Activated T-cell treated with anti-CD3 and anti-CD28 coated beads for 4 hours (primary cell): ENCODE results near the gene CFAP90.

Experiments
- DNase-seq: peaks from one replicate; pipeline ENCODE4 v3.0.0-alpha.2; 2020

CFAP90 gene

DNA sequence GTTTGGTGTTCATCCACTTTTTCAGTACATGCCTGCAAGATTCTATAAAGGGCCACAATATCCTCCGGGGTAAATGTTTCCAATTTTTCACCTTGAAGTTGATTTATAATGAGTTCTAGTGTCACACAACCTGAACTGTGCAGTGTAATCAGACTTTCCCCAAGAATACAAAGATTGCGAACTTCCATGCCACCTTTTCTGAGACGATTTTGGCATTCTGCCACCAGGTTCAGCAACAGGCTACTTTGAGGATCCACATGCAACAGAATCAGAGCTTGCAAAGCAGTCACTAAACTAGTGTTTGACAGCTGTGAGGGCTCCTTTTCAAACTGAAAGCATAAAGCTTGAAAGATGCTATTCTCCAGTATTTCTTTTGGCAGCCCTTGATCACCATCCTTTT is 16.3 kb upstream of the CFAP90 start:
- no peak for DNase-seq

DNA sequence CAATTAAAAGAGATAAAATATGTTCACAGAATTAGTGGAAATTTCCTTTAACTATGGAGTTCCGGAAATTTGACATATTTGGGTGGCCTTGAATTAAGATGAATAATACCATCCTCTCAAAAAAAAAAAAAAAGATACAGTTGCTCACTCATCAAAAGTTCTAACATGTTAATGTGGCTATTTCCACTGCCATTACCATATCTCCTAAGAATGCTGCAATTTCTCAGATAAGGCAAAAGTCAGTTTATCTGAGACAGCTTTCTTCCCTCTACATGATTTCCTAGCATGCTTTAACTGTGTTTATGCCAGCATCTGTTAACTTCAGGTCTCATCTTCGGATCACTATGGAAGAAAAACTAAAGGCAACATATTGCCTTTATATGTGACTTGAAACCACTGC is 15.3 kb upstream of the CFAP90 start:
- no peak for DNase-seq

DNA sequence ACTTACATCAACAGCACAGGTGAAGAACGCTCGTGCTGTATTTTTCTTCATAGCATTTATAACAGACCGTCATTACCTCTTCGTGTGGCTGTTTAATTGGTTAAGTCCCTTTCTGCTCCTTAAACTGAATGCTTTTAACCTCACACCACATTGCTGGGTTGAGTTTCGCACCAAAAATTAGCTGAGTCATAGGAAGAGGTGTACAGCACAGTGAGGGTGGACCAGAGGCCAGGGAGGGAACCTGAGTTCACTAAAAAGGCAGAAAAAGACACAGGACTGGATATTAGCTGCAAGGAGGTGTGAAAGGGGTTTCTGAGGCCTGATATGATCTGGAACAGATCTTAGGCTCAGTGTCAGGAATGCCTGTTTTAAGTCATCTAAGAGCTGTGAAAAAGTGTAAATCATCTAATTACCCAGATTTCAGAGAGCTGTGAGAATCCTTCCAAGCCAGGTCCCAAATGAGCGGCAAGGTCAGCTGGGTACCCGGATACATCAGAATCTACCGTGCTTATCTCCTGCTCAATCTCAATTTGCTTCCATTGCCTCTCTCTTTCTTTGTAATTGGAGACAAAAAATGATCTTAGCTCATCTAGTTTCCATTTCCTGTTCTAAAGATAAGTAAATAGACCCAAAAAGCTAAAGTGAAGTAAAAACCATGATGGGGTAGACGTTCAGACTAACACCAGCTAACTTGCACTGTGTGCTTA is 7.1 kb upstream of the CFAP90 start:
- no peak for DNase-seq

DNA sequence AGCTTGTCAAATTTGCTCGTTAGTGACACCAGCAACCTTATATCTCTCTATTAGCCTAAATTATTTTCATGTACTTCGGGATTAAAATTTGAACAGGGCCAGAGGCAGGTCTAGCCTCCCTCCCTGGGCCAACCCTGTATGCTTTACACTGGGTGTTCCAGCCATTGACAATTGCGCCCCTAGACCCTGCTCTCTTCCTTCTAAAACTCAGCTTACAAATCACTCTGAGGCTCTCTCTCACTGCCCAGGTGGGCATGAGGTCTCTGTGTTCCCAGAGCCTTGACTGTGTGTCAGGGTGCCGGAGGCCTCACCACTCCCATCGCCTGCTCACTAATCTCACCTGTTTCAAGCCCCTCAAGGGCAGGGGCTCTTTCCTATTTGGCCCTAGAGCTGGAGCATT is 6.4 kb upstream of the CFAP90 start:
- DNase-seq, result no peak

DNA sequence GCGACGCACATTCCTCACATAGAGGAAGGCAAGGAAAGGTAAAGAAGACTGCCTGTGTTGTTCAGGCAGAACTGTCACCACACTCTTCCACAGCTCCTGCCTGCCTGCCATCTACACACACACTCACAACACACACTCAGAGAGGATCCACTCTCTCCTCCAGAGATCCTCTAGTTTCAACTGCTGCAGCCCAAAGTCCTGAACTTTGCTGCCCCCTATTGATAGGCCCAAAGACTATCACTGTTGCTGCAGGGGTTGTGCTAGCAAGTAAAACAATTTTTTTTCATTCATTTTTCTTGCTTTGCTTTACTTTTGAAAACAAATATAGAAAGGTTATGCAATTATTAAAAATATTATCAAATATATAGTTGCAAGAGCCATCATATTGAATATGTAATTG is 5.9 kb upstream of the CFAP90 start:
- DNase-seq, result no peak

DNA sequence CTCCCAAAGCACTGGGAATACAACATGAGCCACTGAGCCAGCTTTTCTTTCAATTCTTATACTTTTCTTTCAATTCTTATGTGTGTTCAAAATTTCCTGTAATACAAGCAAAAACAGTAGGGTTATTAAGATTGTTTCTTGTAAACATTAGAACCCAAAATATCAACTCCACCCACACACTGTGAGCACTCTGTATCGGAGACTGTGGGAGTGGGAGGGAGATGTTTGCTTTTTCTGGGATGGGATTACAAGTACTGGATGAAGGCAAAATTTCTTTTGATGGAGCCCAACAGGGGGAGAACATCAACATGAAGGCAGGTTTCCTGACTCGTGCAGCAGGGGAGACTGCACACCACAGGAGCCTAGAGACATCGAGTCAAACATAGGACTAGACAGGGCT is 4.7 kb upstream of the CFAP90 start:
- no peak for DNase-seq

DNA sequence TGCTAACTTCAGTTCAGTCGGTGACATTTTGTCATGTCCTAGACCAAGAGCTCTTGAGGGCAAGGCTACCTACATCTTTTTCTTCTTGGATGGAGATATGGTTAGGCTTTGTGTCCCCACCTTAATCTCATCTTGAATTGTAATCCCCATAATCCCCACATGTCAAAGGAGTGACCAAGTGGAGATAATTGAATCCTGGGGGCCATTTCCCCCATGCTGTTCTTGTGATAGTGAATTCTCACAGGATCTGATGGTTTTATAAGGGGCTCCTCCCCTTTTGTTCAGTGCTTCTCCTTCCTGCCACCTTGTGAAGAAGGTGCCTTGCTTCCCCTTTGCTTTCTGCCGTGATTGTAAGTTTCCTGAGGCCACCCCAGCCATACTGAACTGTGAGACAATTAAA is 2.1 kb upstream of the CFAP90 start:
- no peak for DNase-seq

DNA sequence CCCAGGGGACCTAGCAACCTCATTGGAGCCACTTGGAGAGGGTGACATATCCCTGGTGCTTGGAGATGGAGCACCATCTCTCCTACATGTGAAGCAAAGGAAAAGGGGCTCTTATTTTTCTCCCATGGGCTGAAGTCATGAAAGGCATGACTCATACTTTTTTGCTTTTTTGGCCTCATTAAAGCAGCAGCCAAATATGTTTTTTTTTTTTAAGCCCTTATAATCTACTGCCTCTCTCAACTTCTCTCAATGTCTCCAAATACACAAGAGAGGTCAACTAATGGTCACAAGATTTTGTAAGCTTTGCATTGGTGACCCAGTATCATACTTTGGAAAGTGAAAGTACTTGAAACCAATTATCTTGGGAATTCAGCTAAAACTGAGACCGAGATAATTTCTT is 1.6 kb upstream of the CFAP90 start:
- DNase-seq, result no peak

DNA sequence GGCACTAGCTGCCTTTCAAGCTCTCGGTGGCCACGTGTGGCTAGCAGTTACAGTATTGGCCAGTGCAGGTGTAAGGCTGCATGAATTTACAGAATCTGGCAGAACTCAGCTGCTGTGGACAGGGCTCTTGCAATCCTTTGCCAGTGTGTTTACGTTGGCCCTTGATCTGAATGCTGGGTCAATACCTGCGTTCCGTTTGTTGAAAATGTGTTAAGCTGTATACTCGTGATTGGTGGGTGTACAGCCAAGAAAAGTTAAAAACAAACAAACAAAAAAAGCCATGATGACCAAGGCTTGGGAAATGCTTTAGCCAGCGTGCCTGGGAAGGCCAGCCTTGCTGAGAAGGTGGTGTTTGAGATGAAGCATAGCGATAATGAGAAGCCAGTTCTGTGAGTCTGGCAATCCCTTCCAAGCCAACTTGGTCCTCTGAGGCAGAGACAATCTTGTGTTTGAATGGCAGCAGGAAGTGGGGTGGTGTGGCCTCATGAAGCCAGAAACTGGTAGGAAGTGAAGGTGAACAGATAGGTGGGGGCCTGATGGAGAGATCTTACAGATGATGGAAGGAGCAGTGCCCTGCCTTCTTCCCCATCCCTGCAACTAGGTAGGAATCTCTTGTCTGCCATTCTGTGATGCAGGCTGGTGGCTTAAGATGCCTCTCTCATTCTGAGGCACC is 820 bp upstream of the CFAP90 start:
- no peak for DNase-seq

DNA sequence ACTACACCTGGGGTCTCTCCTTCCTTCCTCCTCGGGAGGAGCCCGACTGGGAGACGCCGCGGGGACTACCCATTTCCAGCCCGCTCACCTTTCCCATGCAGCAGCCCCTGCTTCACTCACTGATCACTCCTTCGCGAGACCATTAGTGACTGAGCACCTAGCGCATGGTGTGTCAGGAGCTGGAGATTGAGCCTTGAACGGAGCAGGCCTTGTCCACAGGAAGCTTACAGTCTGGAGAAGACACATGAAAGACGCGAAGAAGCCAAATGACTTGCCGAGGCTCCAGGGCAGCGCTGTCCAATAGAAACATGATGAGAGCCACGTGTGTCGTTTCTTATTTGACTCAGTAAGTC is 283 bp upstream of the CFAP90 start:
- no peak for DNase-seq

DNA sequence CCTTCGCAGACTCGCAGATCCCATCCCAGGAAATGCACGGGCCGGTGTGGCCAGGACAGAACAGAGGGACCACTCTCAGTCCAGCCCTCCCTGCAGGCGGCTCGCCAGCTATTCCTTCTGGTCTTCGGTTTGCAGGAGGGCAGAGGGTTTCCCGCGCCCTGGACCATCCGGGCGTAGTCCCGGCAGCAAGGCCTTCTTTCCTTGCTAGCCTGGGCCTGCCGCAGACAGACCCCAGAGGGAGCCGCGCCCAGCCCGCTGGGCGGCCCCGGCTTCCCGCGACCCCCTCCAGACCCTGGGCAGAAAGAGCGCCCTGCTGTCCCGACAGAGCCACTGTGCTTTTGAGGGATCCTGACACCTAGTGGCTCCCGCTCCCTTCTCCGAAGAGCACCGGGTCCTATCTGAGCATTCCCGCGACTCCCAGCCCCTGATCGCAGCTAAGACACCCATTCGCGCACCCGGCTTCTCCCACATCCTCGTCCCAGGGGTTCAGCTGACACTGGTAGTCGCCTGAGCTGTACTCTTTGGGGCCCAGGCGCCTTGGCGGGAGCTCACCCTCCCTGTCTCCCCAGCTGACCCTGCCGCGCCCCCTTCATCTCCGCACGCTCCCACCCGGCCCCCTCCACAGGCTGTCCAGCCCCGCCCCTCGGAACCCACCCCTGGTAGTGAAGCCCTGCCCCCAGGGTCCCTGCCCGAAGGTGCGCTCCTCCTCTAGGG is 1.1 kb downstream of the CFAP90 start:
- DNase-seq, result no peak

DNA sequence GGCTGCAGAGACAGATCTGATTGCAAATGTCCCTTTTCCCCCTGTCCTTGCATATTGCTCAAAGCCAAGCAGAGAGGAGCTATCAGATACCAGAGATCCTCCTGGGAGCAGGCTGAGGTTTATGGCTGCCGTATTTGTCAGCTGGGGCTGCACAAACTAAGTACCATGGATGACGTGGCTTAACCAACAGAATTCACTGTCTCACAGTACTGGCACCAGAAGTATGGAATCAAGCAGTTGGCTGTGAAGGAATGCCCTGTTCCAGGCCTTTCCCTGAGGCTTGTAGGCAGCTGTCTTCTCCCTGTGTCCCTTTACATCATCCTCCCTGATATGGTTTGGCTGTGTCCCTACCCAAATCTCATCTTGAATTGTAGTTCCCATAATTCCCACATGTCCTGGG is 2.6 kb downstream of the CFAP90 start:
- DNase-seq, result no peak

DNA sequence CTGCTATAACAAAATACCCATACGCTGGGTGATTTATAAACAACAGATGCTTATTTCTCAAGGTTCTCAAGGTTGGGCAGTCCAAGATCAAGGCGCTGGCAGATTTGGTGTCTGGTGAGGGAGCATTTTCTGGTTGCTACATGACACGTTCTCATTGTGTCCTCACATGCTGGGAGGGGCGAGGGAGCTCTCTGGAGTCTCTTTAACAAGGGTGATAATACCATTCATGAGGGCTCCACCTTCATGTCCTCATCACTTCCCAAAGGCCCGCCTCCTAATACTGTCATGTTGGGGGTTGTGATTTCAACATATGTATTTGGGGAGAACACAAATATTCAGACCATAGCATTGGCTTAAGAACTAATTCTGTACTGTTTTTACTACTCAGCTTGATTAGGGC is 4.6 kb downstream of the CFAP90 start:
- DNase-seq, result no peak

DNA sequence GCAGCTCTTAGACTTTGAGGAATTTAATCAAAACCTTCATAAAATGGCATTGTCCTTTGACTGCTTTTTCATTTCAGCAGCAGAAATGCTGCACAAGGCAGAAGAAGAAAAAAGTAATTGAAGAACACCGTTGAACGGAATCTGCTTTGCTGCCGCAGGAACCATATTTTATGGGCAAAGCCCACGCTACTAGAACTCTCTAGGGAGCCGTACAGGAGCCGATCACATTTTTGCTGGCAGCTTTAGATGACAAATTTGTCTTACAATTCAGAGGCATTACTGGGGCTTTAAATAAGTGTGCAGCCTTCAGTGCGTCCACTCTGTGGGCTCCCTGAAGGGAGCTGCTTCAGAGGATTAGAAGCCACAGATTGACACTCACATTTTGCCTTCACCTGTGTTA is 5.4 kb downstream of the CFAP90 start:
- DNase-seq, result no peak

DNA sequence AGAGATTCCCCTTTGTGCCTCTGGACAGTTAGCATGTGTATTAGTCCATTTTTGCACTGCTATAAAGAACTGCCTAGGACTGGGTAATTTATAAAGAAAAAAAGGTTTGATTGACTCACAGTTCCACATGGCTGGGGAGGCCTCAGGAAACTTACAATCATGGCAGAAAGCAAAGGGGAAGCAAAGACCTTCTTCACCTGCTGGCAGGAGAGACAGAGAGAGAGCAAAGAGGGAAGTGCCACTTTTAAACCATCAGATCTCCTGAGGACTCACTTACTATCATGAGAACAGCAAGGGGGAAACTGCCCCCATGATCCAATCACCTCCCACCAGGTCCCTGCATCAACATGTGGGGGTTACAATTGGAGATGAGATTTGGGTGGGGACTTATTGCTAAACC is 6.0 kb downstream of the CFAP90 start:
- DNase-seq, result no peak

DNA sequence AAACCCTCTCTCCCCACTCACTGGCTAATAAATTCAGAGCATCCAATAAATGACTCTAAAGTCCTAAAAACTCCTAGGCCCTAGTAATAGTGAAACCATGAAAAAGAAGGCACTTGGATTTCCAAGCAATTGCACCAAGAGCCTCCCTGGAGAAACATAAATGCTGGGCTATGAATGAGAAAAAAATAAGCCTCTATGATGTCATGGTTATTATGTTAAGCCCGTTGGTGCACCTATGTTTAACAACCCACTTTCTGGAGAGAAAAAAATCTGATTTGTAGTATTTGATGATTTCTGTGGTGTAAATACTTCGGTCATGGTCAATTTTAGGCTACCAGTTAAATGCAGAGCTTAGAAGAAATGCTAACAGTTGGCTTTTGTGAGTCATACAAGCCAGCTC is 8.4 kb downstream of the CFAP90 start:
- DNase-seq, result no peak

DNA sequence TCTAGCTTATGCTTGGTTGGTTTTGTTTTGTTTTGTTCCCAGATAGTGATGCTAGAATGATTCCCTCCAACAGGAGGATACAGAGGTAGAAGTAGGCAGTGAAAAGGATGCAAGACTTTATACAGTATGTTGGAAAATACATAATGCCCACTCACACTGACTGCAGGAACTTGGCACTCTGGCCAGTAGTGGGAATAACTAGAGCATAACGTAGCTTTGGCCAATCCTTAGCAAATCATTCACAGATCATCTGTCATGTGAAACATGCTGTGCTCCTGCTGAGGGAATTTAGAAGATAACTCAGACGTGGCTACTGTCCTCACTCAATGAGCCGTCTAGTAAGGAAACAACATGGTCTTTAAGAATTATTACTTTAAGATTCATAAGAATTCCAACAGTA is 13.5 kb downstream of the CFAP90 start:
- DNase-seq, result no peak

DNA sequence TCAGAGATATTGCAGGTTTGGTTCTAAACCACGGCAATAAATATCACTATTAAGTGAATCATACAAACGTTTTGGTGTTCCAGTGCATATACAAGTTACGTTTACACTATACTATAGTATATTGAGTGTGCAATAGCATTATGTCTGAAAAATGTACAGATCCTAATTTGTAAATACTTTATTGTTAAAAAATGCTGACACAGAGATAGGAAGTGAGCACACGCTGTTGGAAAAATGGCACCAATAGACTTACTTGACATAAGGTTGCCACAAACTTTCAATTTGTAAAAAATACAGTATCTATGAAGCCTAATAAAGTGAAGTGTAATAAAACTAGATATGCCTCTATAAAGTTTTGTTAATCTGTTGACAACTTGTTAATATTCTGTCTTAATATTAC is 16.0 kb downstream of the CFAP90 start:
- no peak for DNase-seq

DNA sequence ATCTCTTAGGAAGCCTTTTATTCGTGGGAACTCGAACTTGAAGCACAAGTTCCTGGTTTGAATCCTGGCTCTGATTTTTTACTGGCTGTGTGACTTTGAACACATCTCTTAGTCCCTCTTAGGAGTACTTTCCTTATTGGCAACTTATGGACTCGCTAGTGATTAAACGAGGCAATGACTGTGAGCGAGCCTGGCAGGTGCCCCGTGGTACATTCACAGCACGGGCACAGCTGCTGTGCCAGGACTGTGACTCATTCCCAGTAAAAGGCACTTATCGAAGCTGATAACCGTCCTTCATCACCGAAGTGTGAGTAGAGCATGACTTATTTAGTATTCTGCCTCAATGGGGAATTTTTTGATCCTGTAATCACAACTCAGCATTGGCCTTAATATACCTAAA is 22.7 kb downstream of the CFAP90 start:
- DNase-seq, result no peak

DNA sequence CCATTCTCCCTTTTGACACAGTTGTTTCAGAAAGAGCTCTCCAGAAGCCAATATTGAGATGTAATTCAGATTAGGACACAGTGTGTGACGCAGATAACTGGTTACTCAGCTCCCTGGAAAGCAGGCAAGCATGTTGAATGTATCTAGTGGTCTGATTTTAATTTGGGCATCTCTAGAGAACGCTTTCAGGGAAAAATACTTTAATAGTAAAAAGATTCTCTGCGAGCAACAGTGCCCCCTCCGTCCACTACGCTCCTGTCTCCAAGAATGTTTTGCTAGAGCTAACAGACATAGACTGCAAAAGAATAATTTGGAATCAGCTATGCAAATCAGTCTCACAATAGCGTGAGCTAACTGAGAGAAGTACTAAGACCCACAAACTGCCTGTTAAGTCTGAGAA is 23.3 kb downstream of the CFAP90 start:
- no peak for DNase-seq

DNA sequence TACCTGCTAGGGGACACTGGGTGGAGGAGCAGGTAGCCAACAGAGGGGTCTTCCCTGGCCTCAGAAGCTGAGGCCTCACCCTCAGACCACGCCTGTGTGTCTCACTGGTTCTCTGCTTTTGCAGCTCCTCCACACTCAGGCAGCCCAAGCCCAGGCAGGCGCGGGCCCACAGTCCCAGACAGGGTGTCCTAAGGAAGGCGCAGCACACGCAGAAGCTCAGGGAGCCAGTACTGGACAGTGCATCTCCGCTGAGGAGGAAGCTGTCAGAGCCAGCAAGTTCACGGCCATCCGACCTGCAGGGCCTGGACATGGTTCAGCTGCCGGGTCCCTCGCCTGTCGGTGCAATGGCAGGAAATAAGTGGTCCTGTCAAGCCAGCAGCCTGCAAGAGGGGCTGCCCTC is 25.3 kb downstream of the CFAP90 start:
- no peak for DNase-seq

DNA sequence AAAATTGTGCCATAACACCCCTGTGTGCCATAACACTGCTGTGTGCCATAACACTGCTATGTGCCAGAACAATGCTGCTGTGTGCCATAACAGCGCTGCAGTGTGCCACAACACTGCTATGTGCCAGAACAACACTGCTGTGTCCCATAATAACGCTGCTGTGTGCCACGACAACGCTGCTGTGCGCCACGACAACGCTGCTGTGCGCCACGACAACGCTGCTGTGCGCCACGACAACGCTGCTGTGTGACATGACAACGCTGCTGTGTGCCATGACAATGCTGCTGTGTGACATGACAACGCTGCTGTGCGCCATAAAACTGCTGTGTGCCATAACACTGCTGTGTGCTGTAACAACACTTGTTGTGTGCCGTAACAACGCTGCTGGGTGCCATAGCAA is 25.9 kb downstream of the CFAP90 start:
- no peak for DNase-seq

DNA sequence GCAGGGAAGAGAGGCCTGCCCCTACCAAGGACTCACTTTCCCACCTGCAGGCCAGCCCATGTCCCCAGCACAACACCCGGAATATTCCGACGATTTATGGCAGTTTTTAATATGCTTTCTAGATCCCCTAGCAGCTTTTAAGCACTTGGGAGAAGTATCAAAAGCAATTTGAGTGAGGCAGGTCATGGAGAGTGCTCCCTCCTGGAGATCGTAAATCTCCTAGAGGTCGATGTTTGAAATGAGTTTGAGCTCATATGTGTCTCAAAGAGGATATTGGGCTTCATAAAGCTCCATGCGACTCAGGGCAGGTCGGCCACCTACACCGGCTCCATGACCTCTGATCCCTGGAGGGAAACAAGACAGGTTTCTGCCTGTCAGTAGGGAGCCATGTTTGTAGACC is 27.3 kb downstream of the CFAP90 start:
- DNase-seq, result no peak

DNA sequence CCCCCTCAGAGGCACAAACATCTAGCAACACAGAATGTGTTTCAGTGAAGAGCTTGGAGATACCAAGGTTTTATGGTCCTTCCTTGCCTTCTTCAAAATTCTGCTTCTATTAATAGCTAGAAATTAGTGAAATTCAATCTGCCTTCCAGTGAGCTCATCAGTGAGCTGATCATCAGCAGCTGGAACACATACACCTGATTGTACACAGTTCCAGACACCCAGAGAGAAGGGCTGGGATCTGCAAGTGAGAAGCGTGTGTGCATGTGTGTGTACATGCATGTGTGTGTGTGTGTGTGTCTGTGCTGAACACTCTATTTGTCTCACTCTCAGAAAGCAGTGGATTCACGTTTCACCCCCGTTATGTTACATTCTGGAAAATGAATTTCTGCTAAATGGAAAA is 28.5 kb downstream of the CFAP90 start:
- no peak for DNase-seq

DNA sequence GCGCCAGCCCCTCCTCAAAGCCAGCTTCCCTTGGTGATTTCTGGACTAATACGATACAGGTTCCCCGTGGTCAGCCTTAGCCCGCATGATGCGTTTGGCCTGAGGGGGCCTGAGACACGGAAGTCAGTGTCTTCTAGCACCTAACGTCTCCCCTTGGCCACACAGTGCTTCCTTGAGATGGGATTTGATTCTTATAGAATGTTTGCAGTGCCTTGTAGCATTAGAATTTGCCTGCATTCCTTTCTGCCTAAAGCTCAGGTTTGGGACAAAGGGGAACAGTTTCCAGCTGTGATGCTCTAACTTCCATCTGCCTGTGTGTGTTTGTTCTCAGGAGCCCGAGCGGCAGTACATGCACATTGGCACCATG is 34.4 kb downstream of the CFAP90 start:
- DNase-seq, result no peak
